ENCODE results near the gene CYBB.

- TF ChIP-seq POLR2A (IDR thresholded peaks at IDR 0.05; ENCODE audit: low read length) (no peak; the same call in 1 of the 2 replicates), CTCF (IDR thresholded peaks at IDR 0.05) (no peak), REST (IDR thresholded peaks at IDR 0.05) (no peak), MAFK (IDR thresholded peaks at IDR 0.05; ENCODE audit: partially characterized antibody) (no peak), MAX (IDR thresholded peaks at IDR 0.05) (0 out of 2 replicates have a peak, but pooled peaks have one; percentile 55), JUN (IDR thresholded peaks at IDR 0.05) (peak in 1 of 2 experiments; percentile 75; a peak in 2 of 5 replicates)
Measured at GRCh38 chrX:37846934-37847732, 67.3 kb downstream of the CYBB start, which contains the start of gene DYNLT3.
